Raji (cell line): Measurements from ENCODE around the gene CLSTN3.

Experiments used
- POLR2A ChIP-seq: IDR thresholded peaks from 2 replicates; pipeline ENCODE4 v1.6.1; 2011; ENCODE audit warnings: low read depth, low read length, control low read depth; ENCODE audit not compliant: insufficient read depth

CLSTN3 gene

GRCh38 chr12:7178481-7178880, 48.3 kb downstream of the CLSTN3 start:
- no peak for TF ChIP-seq POLR2A

DNA sequence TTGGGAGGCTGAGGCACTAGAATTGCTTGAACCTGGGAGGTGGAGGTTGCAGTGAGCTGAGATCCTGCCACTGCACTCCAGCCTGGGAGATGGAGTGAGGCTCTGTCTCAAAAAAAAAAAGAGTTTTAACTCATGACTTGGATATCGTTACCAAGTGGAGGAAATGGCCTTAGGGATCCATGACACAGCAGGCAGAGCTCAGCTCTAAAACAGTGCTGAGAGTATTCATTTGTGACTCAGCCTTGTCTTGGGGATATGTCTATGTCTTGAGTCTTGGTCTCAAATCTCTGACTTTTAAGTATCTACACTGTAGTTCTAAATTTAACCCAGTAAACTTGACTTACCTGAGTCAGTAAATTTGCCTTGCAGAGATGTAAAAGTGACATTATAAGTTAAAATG, 50.5 kb downstream of the CLSTN3 start:
- TF ChIP-seq POLR2A: no peak

- no peak for TF ChIP-seq POLR2A
Measured at GRCh38 chr12:7188562-7189397, 58.6 kb downstream of the CLSTN3 start.

- peak; percentile 70; the same call in 1 of the 2 replicates for TF ChIP-seq POLR2A
Measured at GRCh38 chr12:7189398-7190267, 59.5 kb downstream of the CLSTN3 start, which contains the start of gene PEX5. Gene PEX5, plus strand, starts transcription at chr12:7189686. Its CDS starts 692 bp downstream, at chr12:7190378.

DNA sequence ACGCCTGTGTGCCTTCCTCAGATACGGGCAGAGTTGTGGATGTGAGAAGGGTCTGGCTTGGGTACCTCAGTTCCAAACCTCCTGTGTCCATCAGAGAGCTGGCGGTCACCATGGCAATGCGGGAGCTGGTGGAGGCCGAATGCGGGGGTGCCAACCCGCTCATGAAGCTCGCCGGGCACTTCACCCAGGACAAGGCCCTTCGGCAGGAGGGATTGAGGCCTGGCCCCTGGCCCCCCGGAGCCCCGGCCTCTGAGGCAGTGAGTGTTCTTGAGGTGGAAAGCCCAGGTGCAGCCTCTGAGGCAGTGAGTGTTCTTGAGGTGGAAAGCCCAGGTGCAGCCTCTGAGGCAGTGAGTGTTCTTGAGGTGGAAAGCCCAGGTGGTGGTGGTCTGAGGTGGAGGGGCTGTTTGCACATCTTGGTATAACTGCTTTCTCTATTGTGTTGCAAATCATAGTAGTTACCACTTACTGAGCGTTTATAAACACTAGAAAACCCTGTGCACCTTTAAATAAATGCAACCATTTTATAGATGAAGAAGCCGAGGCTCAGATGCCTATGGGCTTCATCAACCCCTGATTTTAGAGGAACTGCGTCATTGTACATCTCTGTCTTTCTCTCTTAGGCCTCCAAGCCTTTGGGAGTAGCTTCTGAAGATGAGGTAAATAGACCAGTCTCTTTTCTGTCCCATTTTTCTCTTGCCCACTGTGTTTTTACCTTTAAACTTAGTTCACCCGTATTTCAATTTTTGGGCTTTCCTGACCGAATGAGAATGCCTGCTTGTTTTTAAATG, 60.3 kb downstream of the CLSTN3 start:
- no peak for TF ChIP-seq POLR2A

DNA sequence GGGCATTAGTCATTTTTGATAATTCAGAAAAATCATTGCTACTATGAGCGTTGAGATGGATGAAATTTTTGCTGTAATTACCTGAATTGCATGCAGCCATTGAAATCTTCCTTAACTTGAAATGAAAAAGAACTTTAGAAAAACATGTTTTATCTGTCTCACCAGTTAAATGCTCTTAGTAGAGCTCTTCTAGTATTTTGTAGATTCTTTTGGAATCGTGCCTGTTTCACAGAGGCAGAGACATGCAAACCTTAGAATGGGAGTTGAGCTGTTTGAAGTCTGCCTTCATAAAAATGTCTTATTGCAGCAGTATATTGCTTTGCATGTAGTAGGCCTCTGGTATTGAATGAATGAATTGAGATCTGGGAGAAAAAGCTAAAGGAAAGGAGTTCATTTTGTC, 63.5 kb downstream of the CLSTN3 start:
- TF ChIP-seq POLR2A: no peak

DNA sequence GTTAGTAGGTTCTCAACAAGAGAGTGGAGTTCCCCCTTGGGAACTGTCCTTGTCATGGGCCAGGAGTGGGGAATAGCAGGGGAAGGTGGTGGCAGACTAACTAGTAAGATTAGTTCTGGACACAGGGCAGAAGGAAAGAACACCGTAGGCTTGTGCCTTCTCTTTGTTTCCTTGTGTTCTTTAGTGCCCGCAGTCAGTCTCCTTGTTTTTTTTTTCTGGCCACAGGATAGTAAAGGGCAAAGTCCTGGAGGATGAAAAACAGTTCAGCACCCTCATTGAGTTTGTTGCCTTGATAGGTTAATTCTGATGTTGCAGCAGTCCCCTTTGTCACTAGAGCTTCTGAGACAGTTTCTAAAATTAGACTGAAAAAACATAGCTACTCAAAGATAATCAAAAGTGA, 67.7 kb downstream of the CLSTN3 start:
- TF ChIP-seq POLR2A: no peak

- TF ChIP-seq POLR2A: no peak
Measured at GRCh38 chr12:7203109-7203508, 72.9 kb downstream of the CLSTN3 start.

DNA sequence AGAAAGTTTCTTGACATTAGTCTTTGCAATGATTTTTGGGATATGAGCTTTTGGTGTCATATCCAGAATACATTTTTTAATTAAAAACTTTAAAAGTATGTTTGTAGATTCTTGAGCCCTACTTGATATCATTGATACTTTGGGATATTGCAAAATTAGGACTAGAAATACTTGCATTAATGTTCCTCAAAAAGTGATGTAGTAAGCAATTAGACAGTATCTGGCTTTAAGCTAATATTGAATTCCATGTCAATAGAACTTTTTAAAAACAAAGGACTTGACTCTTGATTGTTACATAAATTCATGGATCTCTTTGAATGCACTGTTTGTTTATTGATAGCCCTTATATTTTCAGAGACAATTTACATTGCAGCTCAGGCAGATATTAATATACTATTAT, 74.9 kb downstream of the CLSTN3 start:
- TF ChIP-seq POLR2A: no peak

GRCh38 chr12:7206691-7207090, 76.5 kb downstream of the CLSTN3 start:
- peak; percentile 34; the same call in 1 of the 2 replicates for TF ChIP-seq POLR2A

DNA sequence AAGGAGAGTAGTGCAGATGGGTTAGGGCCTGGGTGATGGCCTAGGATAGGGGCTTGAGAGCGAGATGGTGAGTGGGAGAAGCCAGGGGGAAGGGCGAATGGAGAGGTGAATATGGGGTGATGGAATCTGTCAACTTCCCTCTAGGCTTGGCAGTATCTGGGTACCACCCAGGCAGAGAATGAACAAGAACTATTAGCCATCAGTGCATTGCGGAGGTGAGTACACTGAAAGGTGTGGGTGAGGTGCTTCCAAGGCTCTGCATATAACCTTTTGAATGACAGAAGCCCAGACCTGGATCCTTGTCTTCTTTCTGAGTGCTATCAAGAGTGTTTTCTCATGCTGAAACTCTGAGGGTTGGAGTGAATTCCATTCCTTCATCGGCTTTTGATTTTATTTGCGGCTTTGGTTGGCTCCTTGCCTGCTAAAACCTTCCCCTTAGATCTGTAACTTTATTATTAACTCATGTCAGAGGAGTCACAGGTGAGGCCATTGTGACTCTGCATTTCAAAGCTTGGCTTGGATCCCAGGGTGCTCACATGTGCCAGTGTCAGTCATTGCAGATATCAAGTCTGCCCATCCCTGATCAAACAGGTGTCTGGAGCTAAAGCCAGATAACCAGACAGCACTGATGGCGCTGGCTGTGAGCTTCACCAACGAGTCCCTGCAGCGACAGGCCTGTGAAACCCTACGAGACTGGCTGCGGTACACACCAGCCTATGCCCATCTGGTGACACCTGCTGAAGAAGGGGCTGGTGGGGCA, 77.9 kb downstream of the CLSTN3 start:
- TF ChIP-seq POLR2A: no peak
